Liver (tissue), 9 donors: ENCODE measurements around the gene CELF5. TPM values are rescaled to one million over a fixed set of nuclear protein-coding genes. Genes with fewer than 3 reads are reported as not detected.

Experiments
- DNase-seq: peaks from one replicate; pipeline ENCODE4 v3.0.0-alpha.2; 2017; ENCODE audit warnings: low spot score
- H3K27ac ChIP-seq, 2 donors: one replicate each; pipeline ENCODE4 v1.7.0; 2013; ENCODE audit warnings: inconsistent platforms in 2 of 2, low read length in 2 of 2, control low read depth in 1 of 2, low read depth in 1 of 2, mild to moderate bottlenecking in 1 of 2
- H3K27me3 ChIP-seq, 4 donors: one replicate each; pipeline versions ENCODE4 v1.6.1 to v1.7.0; 2013; ENCODE audit warnings: low read length in 3 of 4, inconsistent platforms in 1 of 4, mild to moderate bottlenecking in 1 of 4, moderate library complexity in 1 of 4; ENCODE audit not compliant: control insufficient read depth in 4 of 4, insufficient read depth in 4 of 4
- H3K36me3 ChIP-seq, 4 donors: one replicate each; pipeline versions ENCODE4 v1.6.1 to v1.7.0; 2013; ENCODE audit warnings: low read length in 3 of 4, mild to moderate bottlenecking in 3 of 4, low read depth in 1 of 4, moderate library complexity in 1 of 4; ENCODE audit not compliant: control insufficient read depth in 4 of 4, insufficient read depth in 3 of 4
- H3K4me1 ChIP-seq, 4 donors: one replicate each; pipeline versions ENCODE4 v1.6.1 to v1.7.0; 2013; ENCODE audit warnings: low read length in 3 of 4, mild to moderate bottlenecking in 3 of 4, moderate library complexity in 1 of 4; ENCODE audit not compliant: control insufficient read depth in 4 of 4, insufficient read depth in 4 of 4
- H3K4me3 ChIP-seq, 3 donors: one replicate each; pipeline versions ENCODE4 v1.6.1 to v1.7.0; 2013; ENCODE audit warnings: low read length in 3 of 3, control low read depth in 1 of 3, low read depth in 1 of 3, mild to moderate bottlenecking in 1 of 3
- H3K9ac ChIP-seq, 2 donors: one replicate each; pipeline ENCODE4 v1.7.0; 2013; ENCODE audit warnings: low read length in 2 of 2, mild to moderate bottlenecking in 2 of 2, moderate library complexity in 2 of 2, control low read depth in 1 of 2, low read depth in 1 of 2
- H3K9me3 ChIP-seq, 4 donors: one replicate each; pipeline versions ENCODE4 v1.6.1 to v1.7.0; 2013; ENCODE audit warnings: low read length in 3 of 4; ENCODE audit not compliant: control insufficient read depth in 4 of 4
- EGR1 ChIP-seq, 2 donors: IDR thresholded peaks; 2 replicates each; pipeline ENCODE4 v1.6.1; 2016 to 2018; ENCODE audit warnings: antibody characterized with exemption in 2 of 2, low read depth in 2 of 2
- FOXA1 ChIP-seq: IDR thresholded peaks from 2 replicates; pipeline ENCODE4 v1.6.1; 2016; ENCODE audit warnings: antibody characterized with exemption
- FOXA2 ChIP-seq: IDR thresholded peaks from 2 replicates; pipeline ENCODE4 v1.6.1; 2016; ENCODE audit warnings: antibody characterized with exemption
- GABPA ChIP-seq, 2 donors: IDR thresholded peaks in 1 of 2; conservative IDR thresholded peaks in 1 of 2; 2 replicates each; pipeline ENCODE4 v1.6.1; 2016; ENCODE audit warnings: antibody characterized with exemption in 2 of 2, mild to moderate bottlenecking in 1 of 2, moderate library complexity in 1 of 2
- HNF4A ChIP-seq, 2 donors: conservative IDR thresholded peaks; 2 replicates each; pipeline ENCODE4 v1.6.1; 2016; ENCODE audit warnings: antibody characterized with exemption in 2 of 2, mild to moderate bottlenecking in 2 of 2
- HNF4G ChIP-seq: IDR thresholded peaks from 2 replicates; pipeline ENCODE4 v1.6.1; 2016; ENCODE audit warnings: antibody characterized with exemption
- JUND ChIP-seq, 2 donors: IDR thresholded peaks; 2 replicates each; pipeline ENCODE4 v1.6.1; 2016; ENCODE audit warnings: antibody characterized with exemption in 2 of 2
- NR2F2 ChIP-seq: IDR thresholded peaks from 2 replicates; pipeline ENCODE4 v1.6.1; 2016; ENCODE audit warnings: antibody characterized with exemption
- RAD21 ChIP-seq, 2 donors: IDR thresholded peaks; 2 replicates each; pipeline ENCODE4 v1.6.1; 2016; ENCODE audit warnings: antibody characterized with exemption in 2 of 2, mild to moderate bottlenecking in 2 of 2
- RXRA ChIP-seq, 2 donors: IDR thresholded peaks; 2 replicates each; pipeline ENCODE4 v1.6.1; 2017 to 2018; ENCODE audit warnings: antibody characterized with exemption in 2 of 2, mild to moderate bottlenecking in 1 of 2
- SP1 ChIP-seq: IDR thresholded peaks from 2 replicates; pipeline ENCODE4 v1.6.1; 2018; ENCODE audit warnings: antibody characterized with exemption, mild to moderate bottlenecking
- TAF1 ChIP-seq: conservative IDR thresholded peaks from 2 replicates; pipeline ENCODE4 v1.6.1; 2016; ENCODE audit warnings: antibody characterized with exemption, mild to moderate bottlenecking
- YY1 ChIP-seq: IDR thresholded peaks from 2 replicates; pipeline ENCODE4 v1.6.1; 2016; ENCODE audit warnings: antibody characterized with exemption, mild to moderate bottlenecking
- WGBS: extraction: QIAGEN DNeasy Blood & Tissue Kit; methylation state at CpG from one replicate; pipeline ENCODE4 v1.1.7; 2013; 5-methylcytosine and 5-hydroxymethylcytosine counted together
- polyA plus RNA-seq, 2 donors: library from polyadenylated mRNA; stranded (reverse) in 1 of 2; unstranded in 1 of 2; fragments of 200-250 nt in 1 of 2; fragments of >200 nt in 1 of 2; fragmentation: Nextera tagmentation in 1 of 2; extraction: Ambion mirVana in 1 of 2; gene quantifications; one replicate each; pipeline versions ENCODE4 v1.2.1 to v1.2.3, GENCODE V29; 2013 to 2015
- total RNA-seq, 2 donors: library from RNA; depleted of rRNA; stranded (reverse); fragments of >200 nt; gene quantifications; one replicate each; pipeline ENCODE4 v1.2.3, GENCODE V29; 2014
- TF ChIP-seq, protein P1 (sequence below): IDR thresholded peaks from 2 replicates; pipeline ENCODE4 v1.6.1; 2016; ENCODE audit warnings: antibody characterized with exemption, mild to moderate bottlenecking
- TF ChIP-seq, protein P2 (sequence below): IDR thresholded peaks from 2 replicates; pipeline ENCODE4 v1.6.1; 2016; ENCODE audit warnings: antibody characterized with exemption
- TF ChIP-seq, protein P3 (sequence below): IDR thresholded peaks from 2 replicates; pipeline ENCODE4 v1.6.1; 2016; ENCODE audit warnings: antibody characterized with exemption
- TF ChIP-seq, protein P4 (sequence below): IDR thresholded peaks from 2 replicates; pipeline ENCODE4 v1.6.1; 2016; ENCODE audit warnings: antibody characterized with exemption
- TF ChIP-seq, protein P5 (sequence below): fragments of 150-350 bp; IDR thresholded peaks from 2 replicates; pipeline ENCODE4 v1.5.1; 2017; ENCODE audit warnings: improper control_type of control experiment, low read depth, low read length; ENCODE audit not compliant: missing input control
- donor health status: healthy.
- donor health status: healthy.
- donor health status: healthy.
- donor health status: healthy.
- donor health status: healthy.

CELF5 gene
- total and polyA plus RNA-seq, 4 donors = 0.06 to 0.50 (median 0.26) TPM

DNA sequence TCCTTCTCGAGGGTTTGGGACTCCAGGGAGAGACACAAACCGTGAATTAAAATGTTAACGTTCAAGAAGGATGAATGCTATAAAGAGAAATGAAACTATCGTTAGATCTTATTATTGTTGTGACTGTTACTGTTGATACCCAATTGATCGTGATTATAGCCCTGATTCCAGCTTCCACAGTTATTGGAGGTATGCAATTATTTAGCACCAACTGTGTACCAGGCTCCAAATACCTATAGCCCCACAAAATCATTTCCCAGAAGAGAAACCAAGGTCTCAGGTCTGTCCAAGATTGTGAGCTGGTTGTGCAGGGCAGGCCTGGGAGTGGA is 111.9 kb downstream of the CELF5 start:
- no peaks in the 10 kb centered on the region for H3K36me3 ChIP-seq
- peaks cover 26 to 47% (median 43%) of the 10 kb centered on the region in 4 donors for H3K4me1 ChIP-seq
- no peaks in the 10 kb centered on the region for H3K27me3 ChIP-seq
- DNase-seq = no peak
- 25% methylated on average over 5 of the region's 5 CpGs for WGBS
- no peak overlapping the region for H3K4me3 ChIP-seq
- no peak for TF ChIP-seq YY1
- no peaks in the 10 kb centered on the region for H3K9me3 ChIP-seq
- H3K27ac ChIP-seq = peak overlapping the region; percentile 94 to 95
- H3K9ac ChIP-seq = peak overlapping the region in 1 of 2 donors; percentile 90

DNA sequence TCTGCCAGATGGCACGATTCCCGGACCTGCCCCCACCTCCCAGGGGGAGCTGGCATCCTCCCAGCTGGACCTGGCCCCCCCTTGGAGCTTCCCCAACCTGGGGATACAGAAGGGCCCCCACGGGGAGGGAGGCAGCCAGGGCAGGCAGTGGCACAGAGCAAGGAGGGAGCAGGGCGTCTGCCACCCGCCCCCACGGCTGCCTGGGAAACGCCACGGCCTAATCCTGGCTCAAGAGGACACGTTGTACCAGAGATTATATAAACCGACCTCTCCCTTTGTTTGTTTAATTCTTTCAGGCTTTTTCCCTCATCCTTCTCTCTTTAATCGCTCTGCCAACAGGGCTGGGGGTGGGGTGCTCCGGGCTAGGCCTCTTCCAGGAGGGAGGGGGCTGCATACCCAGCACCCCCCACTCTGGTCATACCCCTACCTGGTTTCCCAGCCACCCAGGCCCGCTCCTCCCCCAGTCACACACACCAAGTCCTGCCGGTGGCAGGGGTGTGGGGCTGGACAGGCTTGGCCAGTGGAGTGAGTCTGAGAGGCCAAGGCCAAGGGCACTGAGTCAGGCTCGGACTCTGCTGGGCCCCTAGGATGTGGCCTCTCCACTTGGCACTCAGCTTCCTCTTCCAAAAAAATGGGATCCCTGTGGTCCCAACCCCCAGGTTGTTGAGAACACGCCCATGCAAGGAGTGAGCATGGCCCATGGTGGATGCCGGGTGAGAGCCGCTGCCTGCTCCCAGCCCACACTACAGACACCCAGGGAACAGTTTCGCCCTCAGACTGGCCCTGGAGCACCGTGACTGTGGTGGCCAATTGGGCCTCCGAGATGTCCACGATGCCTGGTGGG is 112.4 kb downstream of the CELF5 start:
- TF ChIP-seq FOXA1 (peak; percentile 44), RAD21 (IDR thresholded peaks at IDR 0.05) (peak; percentile 38 to 66), FOXA2 (peak; percentile 67), RXRA (IDR thresholded peaks at IDR 0.05) (peak; percentile 88 to 90), HNF4G (peak; percentile 57), SP1 (peak; percentile 98), YY1 (peak; percentile 64), GABPA (IDR thresholded peaks at IDR 0.05 in 1 of 2, conservative IDR thresholded peaks at IDR 0.05 in 1 of 2) (peak in 1 of 2 donors; percentile 36), HNF4A (conservative IDR thresholded peaks at IDR 0.05) (peak; percentile 72 to 83), TAF1 (no peak), JUND (IDR thresholded peaks at IDR 0.05) (peak; percentile 40 to 64), NR2F2 (peak; percentile 91), EGR1 (IDR thresholded peaks at IDR 0.05; ENCODE audit: low read depth in 2 of 2) (peak; percentile 66 to 73)
- TF ChIP-seq, protein P1, sequence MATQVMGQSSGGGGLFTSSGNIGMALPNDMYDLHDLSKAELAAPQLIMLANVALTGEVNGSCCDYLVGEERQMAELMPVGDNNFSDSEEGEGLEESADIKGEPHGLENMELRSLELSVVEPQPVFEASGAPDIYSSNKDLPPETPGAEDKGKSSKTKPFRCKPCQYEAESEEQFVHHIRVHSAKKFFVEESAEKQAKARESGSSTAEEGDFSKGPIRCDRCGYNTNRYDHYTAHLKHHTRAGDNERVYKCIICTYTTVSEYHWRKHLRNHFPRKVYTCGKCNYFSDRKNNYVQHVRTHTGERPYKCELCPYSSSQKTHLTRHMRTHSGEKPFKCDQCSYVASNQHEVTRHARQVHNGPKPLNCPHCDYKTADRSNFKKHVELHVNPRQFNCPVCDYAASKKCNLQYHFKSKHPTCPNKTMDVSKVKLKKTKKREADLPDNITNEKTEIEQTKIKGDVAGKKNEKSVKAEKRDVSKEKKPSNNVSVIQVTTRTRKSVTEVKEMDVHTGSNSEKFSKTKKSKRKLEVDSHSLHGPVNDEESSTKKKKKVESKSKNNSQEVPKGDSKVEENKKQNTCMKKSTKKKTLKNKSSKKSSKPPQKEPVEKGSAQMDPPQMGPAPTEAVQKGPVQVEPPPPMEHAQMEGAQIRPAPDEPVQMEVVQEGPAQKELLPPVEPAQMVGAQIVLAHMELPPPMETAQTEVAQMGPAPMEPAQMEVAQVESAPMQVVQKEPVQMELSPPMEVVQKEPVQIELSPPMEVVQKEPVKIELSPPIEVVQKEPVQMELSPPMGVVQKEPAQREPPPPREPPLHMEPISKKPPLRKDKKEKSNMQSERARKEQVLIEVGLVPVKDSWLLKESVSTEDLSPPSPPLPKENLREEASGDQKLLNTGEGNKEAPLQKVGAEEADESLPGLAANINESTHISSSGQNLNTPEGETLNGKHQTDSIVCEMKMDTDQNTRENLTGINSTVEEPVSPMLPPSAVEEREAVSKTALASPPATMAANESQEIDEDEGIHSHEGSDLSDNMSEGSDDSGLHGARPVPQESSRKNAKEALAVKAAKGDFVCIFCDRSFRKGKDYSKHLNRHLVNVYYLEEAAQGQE = peak; percentile 55
- TF ChIP-seq, protein P2, sequence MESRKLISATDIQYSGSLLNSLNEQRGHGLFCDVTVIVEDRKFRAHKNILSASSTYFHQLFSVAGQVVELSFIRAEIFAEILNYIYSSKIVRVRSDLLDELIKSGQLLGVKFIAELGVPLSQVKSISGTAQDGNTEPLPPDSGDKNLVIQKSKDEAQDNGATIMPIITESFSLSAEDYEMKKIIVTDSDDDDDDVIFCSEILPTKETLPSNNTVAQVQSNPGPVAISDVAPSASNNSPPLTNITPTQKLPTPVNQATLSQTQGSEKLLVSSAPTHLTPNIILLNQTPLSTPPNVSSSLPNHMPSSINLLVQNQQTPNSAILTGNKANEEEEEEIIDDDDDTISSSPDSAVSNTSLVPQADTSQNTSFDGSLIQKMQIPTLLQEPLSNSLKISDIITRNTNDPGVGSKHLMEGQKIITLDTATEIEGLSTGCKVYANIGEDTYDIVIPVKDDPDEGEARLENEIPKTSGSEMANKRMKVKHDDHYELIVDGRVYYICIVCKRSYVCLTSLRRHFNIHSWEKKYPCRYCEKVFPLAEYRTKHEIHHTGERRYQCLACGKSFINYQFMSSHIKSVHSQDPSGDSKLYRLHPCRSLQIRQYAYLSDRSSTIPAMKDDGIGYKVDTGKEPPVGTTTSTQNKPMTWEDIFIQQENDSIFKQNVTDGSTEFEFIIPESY = peak; percentile 86
- TF ChIP-seq, protein P3, sequence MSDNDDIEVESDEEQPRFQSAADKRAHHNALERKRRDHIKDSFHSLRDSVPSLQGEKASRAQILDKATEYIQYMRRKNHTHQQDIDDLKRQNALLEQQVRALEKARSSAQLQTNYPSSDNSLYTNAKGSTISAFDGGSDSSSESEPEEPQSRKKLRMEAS = peak; percentile 58
- TF ChIP-seq, protein P4, sequence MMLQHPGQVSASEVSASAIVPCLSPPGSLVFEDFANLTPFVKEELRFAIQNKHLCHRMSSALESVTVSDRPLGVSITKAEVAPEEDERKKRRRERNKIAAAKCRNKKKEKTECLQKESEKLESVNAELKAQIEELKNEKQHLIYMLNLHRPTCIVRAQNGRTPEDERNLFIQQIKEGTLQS = peak; percentile 23
- TF ChIP-seq, protein P5, sequence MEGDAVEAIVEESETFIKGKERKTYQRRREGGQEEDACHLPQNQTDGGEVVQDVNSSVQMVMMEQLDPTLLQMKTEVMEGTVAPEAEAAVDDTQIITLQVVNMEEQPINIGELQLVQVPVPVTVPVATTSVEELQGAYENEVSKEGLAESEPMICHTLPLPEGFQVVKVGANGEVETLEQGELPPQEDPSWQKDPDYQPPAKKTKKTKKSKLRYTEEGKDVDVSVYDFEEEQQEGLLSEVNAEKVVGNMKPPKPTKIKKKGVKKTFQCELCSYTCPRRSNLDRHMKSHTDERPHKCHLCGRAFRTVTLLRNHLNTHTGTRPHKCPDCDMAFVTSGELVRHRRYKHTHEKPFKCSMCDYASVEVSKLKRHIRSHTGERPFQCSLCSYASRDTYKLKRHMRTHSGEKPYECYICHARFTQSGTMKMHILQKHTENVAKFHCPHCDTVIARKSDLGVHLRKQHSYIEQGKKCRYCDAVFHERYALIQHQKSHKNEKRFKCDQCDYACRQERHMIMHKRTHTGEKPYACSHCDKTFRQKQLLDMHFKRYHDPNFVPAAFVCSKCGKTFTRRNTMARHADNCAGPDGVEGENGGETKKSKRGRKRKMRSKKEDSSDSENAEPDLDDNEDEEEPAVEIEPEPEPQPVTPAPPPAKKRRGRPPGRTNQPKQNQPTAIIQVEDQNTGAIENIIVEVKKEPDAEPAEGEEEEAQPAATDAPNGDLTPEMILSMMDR = no peak
- Histone ChIP-seq H3K27me3 (no peaks in the 10 kb centered on the region), H3K36me3 (no peaks in the 10 kb centered on the region), H3K9ac (no peak overlapping the region), H3K4me1 (peaks cover 26 to 47% (median 43%) of the 10 kb centered on the region in 4 donors), H3K9me3 (no peaks in the 10 kb centered on the region), H3K4me3 (no peak overlapping the region), H3K27ac (peak overlapping the region; percentile 94 to 95)
- DNase-seq = no peak
- WGBS = 20% methylated on average over 22 of the region's 22 CpGs
